Measurements from ENCODE around the gene FAM167B. TPM values are rescaled to one million over a fixed set of nuclear protein-coding genes. Genes with fewer than 3 reads are reported as not detected.

Gene FAM167B
- total RNA-seq, 2 experiments from 2014 or later: 1.6 to 1.8 TPM

GRCh38 chr1:32274646-32275340 is 27.8 kb downstream of the FAM167B start:
- Histone ChIP-seq H3K79me2 (ENCODE audit: insufficient read depth, low read depth, low read length) (peaks cover 26% of the 10 kb centered on the region; the same call in 1 of the 2 replicates), H2AFZ (ENCODE audit: low read length) (no peak overlapping the region), H3K4me2 (ENCODE audit: low read length) (peak overlapping the region; percentile 80), H4K20me1 (ENCODE audit: insufficient read depth, low read length) (no peaks in the 10 kb centered on the region), H3K4me3 (ENCODE audit: low read depth, low read length, poor library complexity, severe bottlenecking) (peak overlapping the region; percentile 71), H3K27ac (ENCODE audit: low read depth, low read length, poor library complexity, severe bottlenecking) (peak overlapping the region; percentile 91), H3K9me3 (ENCODE audit: low read length) (no peaks in the 10 kb centered on the region), H3K9me2 (ENCODE audit: insufficient read depth, low read length) (no peaks in the 10 kb centered on the region), H3K4me1 (ENCODE audit: insufficient read depth, low read length, poor library complexity, severe bottlenecking) (peaks cover 49% of the 10 kb centered on the region), H3K36me3 (ENCODE audit: insufficient read depth, low read length) (peaks cover 56% of the 10 kb centered on the region)
- intact Hi-C loops (cut with micrococcal nuclease; ENCODE audit: unreplicated experiment): no loop called here
- DNase-seq (ENCODE audit: low spot score): no peak
- TF ChIP-seq EZH2phosphoT487 (IDR thresholded peaks at IDR 0.05; ENCODE audit: borderline replicate concordance, low read depth, low read length) (no peak), CTCF (conservative IDR thresholded peaks at IDR 0.05; ENCODE audit: low read length) (no peak)
- POLR2A ChIA-PET: interaction anchor here (1.0 to 1.9 kb wide), 6 partner anchors 9 to 26 kb away, joined by 3 to 9 read pairs (median 6); partner anchors contain the start of gene LCK
- no TSS peak for BruUV-seq (replicated peaks)
- CTCF ChIA-PET (ENCODE audit: unreplicated experiment): interaction anchor here (0.9 kb wide), 1 partner anchor 21 kb away, joined by 3 read pairs; no protein-coding TSS in a partner anchor

- intact Hi-C loops (cut with micrococcal nuclease; ENCODE audit: unreplicated experiment): no loop called here
- no peak for TF ChIP-seq CTCF (conservative IDR thresholded peaks at IDR 0.05; ENCODE audit: low read length)
- TF ChIP-seq EZH2phosphoT487 (IDR thresholded peaks at IDR 0.05; ENCODE audit: borderline replicate concordance, low read depth, low read length): no peak
- BruUV-seq (replicated peaks): no TSS peak
- Histone ChIP-seq H2AFZ (ENCODE audit: low read length) (no peak overlapping the region), H3K4me2 (ENCODE audit: low read length) (peak overlapping the region; percentile 80; the same call in 1 of the 2 replicates), H3K79me2 (ENCODE audit: insufficient read depth, low read depth, low read length) (peaks cover 26% of the 10 kb centered on the region; the same call in 1 of the 2 replicates), H3K27ac (ENCODE audit: low read depth, low read length, poor library complexity, severe bottlenecking) (no peak overlapping the region), H3K4me3 (ENCODE audit: low read depth, low read length, poor library complexity, severe bottlenecking) (no peak overlapping the region), H3K4me1 (ENCODE audit: insufficient read depth, low read length, poor library complexity, severe bottlenecking) (peaks cover 45% of the 10 kb centered on the region), H3K36me3 (ENCODE audit: insufficient read depth, low read length) (peaks cover 61% of the 10 kb centered on the region), H3K9me3 (ENCODE audit: low read length) (no peaks in the 10 kb centered on the region), H4K20me1 (ENCODE audit: insufficient read depth, low read length) (no peaks in the 10 kb centered on the region), H3K9me2 (ENCODE audit: insufficient read depth, low read length) (no peaks in the 10 kb centered on the region)
- no peak for DNase-seq (ENCODE audit: low spot score)
- ChIA-PET POLR2A (interaction anchor here (1.0 kb wide), 1 partner anchor 21 kb away, joined by 3 read pairs; no protein-coding TSS in a partner anchor), CTCF (ENCODE audit: unreplicated experiment) (no interaction called here)
Observed at GRCh38 chr1:32275424-32275823, 28.4 kb downstream of the FAM167B start.
